GM12864 (cell line): ENCODE results near the gene KLHL40.

Source experiments
- DNase-seq: peaks from one replicate; pipeline ENCODE4 v3.0.0-alpha.2; 2011; ENCODE audit warnings: low read depth
- H3K4me3 ChIP-seq: 2 replicates; pipeline ENCODE4 v1.5.1; 2011; ENCODE audit warnings: mild to moderate bottlenecking, low read depth, low read length, control low read depth
- CTCF ChIP-seq: IDR thresholded peaks from 2 replicates; pipeline ENCODE4 v1.5.1; 2011; ENCODE audit warnings: low read depth, mild to moderate bottlenecking, moderate library complexity, low read length, control low read depth, inconsistent platforms; ENCODE audit errors: missing control alignments

The KLHL40 gene

DNA sequence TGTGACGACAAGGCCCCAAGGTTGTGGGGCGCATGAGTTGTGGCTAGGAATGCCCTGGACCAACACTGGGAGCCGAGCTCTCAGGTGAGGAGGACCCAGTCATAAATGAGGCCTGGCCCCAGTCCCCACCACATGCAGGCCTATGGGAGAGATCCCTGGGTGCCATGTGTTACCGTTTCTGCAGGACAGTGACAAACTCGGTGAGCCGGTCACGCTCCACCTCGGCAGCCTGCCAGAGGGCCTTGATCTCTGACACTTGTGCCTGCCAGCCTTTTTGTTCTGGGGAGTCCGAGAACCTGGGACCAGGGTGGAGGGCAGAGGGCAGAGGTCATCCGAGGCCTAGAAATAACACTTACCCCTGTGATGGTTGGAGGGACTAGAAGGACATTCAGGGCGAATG is 45.0 kb downstream of the KLHL40 start:
- no peak for DNase-seq
- no peak overlapping the region for H3K4me3 ChIP-seq
- no peak for TF ChIP-seq CTCF

DNA sequence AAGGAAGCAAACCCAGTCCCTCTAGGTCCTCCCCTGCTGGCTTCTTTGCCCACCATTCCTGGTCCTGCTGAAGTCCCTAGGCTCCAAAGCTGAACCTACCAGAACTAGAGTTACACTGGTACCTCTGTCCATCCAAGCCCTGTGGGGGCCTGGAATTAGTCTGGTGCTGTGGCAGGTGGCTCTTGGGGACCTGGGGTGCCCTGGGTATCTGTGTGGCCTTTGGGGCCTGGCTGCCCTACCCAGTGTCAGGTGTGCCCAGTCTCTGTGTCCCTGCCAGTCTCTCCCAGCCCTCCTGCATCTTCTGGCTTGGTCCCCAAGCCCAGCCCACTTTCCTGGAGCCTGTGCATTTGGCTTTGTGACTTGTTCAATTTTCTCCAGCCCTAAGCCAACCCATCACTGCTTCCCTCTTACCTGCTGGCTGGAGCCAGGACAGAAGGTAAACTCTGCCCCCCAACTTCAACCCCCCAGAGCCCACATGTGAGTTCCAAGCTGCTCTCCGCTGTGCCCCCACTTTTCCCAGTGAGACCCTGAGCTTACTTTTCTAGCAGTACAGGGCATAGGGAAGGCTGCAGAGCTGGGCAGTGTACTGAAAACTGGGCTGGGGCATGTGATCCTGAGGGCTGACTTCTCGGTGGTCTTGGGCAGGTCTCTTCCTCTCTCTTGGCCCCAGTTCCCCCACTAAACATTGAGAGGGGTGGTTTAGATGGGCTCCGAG is 45.5 kb downstream of the KLHL40 start:
- no peak for TF ChIP-seq CTCF
- H3K4me3 ChIP-seq: no peak overlapping the region
- DNase-seq: no peak

DNA sequence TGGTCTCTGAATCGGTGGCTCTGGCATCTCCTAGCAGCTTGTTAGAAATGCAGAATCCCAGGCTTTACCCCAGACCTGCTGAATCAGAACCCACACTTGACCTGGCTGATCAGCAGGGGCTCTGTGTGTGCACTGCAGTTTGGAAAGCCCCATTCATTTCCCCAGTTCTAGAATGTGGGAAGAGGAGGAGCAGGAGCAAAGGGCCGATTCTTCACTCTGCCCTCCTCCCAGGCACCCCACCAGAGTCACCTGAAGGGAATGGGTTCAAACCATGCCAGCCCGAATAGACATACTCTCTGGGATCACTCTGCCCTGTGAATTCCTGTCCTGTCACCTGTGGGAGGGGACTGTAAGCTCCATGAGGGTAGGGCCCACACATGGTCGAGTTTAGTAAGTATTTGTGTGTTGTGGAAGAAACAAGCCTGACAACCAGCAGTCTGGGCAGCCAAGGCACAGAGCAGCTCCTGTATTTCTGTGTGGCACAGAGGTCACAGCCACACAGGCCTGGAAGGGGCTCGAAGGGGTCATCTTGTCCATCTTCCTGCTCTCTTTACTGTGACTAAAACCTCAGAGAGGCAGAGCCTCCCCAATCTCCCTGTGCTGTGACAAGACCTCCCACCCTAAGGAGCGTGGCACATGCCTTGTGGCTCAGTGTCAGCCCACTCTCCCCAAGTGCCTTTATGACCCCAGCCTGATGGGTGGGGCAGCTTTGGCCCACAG is 46.3 kb downstream of the KLHL40 start:
- no peak overlapping the region for H3K4me3 ChIP-seq
- DNase-seq: no peak
- no peak for TF ChIP-seq CTCF

- DNase-seq: no peak
- TF ChIP-seq CTCF: no peak
- no peak overlapping the region for H3K4me3 ChIP-seq
Measured at GRCh38 chr3:42732196-42732828, 47.0 kb downstream of the KLHL40 start.

DNA sequence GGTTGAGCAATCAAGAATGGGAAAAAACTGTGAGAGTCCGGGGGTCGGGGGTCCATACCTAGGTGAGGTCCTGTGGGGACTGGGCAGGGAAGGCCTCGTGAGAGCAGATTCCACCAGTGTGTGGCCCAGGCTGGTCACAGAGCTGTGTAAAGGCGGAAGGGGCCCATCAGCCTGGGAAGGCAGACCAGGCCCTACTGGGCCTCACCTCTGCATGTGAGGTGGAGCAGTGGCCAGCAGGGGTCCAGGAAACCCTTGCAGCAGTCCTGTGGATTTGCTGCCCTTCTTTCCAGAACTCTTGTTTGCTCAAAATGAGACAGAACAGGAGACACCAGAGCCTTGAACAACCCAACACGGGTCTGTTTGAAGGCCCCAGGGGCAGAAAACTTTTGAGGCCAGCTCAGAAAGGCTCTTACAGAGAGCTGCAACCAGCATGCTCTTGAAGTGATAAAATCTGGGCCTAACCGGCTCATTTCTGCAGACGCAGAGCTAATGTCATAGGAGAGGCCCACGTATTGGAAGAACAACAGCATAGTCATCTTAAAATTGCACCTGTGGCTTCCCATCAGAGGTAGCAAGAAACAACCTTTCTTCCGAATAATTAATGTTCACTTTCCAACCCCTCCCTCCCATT is 47.6 kb downstream of the KLHL40 start:
- TF ChIP-seq CTCF: no peak
- H3K4me3 ChIP-seq: no peak overlapping the region
- DNase-seq: no peak

GRCh38 chr3:42733501-42734262 is 48.3 kb downstream of the KLHL40 start:
- TF ChIP-seq CTCF: no peak
- H3K4me3 ChIP-seq: no peak overlapping the region
- DNase-seq: no peak
